SK-N-SH treated with all-trans-retinoic acid at 6 μM for 48 hours (cell line): ENCODE data around the gene MAST4.

ENCODE experiments used
- BACH2 ChIP-seq: fragments of 250-450 bp; sonication (Bioruptor Pico); IDR thresholded peaks from 2 replicates; pipeline ENCODE4 v1.9.0; 2021; ENCODE audit warnings: mild to moderate bottlenecking, borderline replicate concordance
- CREB5 ChIP-seq: fragments of 250-450 bp; sonication (Bioruptor Pico); IDR thresholded peaks from 2 replicates; pipeline ENCODE4 v1.5.1; 2020; ENCODE audit warnings: low read depth, mild to moderate bottlenecking, moderate library complexity
- GLIS3 ChIP-seq: fragments of 250-450 bp; sonication (Bioruptor Pico); IDR thresholded peaks from 2 replicates; pipeline ENCODE4 v1.5.0; 2020; ENCODE audit warnings: mild to moderate bottlenecking, moderate library complexity
- TOX ChIP-seq: fragments of 250-450 bp; sonication (Bioruptor Pico); IDR thresholded peaks from 2 replicates; pipeline ENCODE4 v1.8.0; 2021; ENCODE audit warnings: mild to moderate bottlenecking, moderate library complexity, borderline replicate concordance
- ZC3H10 ChIP-seq: fragments of 250-450 bp; sonication (Bioruptor Pico); IDR thresholded peaks from 2 replicates; pipeline ENCODE4 v1.5.1; 2021; ENCODE audit warnings: mild to moderate bottlenecking, moderate library complexity
- ZFP30 ChIP-seq: fragments of 450-650 bp; formaldehyde crosslinking; IDR thresholded peaks from 2 replicates; pipeline ENCODE4 v1.5.0; 2022; ENCODE audit warnings: mild to moderate bottlenecking, moderate library complexity
- ZNF565 ChIP-seq: fragments of 450-650 bp; formaldehyde crosslinking; conservative IDR thresholded peaks from 2 replicates; pipeline ENCODE4 v1.5.0; 2020; ENCODE audit warnings: low read depth, mild to moderate bottlenecking, moderate library complexity
- ZNF8 ChIP-seq: fragments of 450-650 bp; formaldehyde crosslinking; IDR thresholded peaks from 2 replicates; pipeline ENCODE4 v1.5.0; 2020; ENCODE audit warnings: mild to moderate bottlenecking, moderate library complexity

GRCh38 chr5:66596636-66597182 lies 516 bp downstream of the MAST4 start:
- TF ChIP-seq ZC3H10 (CRISPR knock-in tag) (no peak), GLIS3 (CRISPR knock-in tag) (no peak), CREB5 (no peak), ZNF565 (CRISPR knock-in tag) (no peak), TOX (no peak), BACH2 (CRISPR knock-in tag) (no peak), ZFP30 (CRISPR knock-in tag) (no peak), ZNF8 (CRISPR knock-in tag) (no peak)
